Measurements from ENCODE around the gene FOXA3. TPM values are rescaled to one million over a fixed set of nuclear protein-coding genes. Genes with fewer than 3 reads are reported as not detected.

Gene FOXA3
- total and polyA plus RNA-seq, 12 donors = 0.01 to 0.11 TPM; not detected in 10

DNA sequence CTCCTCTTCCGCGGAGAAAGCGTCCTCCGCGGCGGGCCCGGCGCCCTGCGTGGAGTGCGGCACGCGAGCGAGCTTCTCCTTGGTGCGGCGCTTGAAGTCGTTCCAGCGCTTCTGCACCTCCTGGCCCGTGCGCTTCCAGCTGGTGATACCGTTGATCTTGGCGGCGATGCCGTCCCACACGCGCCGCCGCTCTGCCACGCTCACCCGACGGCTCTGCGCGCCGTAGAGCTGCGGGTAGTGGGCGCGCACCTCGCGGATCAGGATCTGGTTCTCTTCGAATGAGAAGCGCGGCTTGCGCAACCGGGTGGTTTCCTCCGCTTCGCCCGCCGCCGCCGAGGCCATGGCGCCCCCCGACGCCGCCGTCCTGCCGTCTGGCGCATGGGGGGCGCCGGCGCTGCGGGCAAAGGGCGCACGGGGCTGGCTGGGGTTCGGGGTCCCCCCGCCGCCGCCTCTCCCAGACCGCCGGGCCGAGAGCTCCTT is 37.3 kb downstream of the FOXA3 start:
- WGBS, 2 donors = 11 to 17% methylated on average over 69 of the region's 69 CpGs
- TF ChIP-seq, protein P1, sequence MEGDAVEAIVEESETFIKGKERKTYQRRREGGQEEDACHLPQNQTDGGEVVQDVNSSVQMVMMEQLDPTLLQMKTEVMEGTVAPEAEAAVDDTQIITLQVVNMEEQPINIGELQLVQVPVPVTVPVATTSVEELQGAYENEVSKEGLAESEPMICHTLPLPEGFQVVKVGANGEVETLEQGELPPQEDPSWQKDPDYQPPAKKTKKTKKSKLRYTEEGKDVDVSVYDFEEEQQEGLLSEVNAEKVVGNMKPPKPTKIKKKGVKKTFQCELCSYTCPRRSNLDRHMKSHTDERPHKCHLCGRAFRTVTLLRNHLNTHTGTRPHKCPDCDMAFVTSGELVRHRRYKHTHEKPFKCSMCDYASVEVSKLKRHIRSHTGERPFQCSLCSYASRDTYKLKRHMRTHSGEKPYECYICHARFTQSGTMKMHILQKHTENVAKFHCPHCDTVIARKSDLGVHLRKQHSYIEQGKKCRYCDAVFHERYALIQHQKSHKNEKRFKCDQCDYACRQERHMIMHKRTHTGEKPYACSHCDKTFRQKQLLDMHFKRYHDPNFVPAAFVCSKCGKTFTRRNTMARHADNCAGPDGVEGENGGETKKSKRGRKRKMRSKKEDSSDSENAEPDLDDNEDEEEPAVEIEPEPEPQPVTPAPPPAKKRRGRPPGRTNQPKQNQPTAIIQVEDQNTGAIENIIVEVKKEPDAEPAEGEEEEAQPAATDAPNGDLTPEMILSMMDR (IDR thresholded peaks at IDR 0.05) = no peak
- Histone ChIP-seq H3K27ac (peak overlapping the region in 5 of 10 donors; percentile 3 to 86 (median 78)), H3K4me1 (peaks cover 0 to 20% (median 18%) of the 10 kb centered on the region in 9 donors), H3K9me3 (no peaks in the 10 kb centered on the region), H3K4me3 (peak overlapping the region; percentile 58 to 87 (median 78)), H3K27me3 (no peaks in the 10 kb centered on the region), H3K36me3 (peaks cover 0 to 36% (median 5%) of the 10 kb centered on the region in 9 donors)
- intact Hi-C loops (cut with DNase I) = no loop called here
- no peak for ATAC-seq
- DNase-seq = peak in 1 of 2 donors; percentile 57

DNA sequence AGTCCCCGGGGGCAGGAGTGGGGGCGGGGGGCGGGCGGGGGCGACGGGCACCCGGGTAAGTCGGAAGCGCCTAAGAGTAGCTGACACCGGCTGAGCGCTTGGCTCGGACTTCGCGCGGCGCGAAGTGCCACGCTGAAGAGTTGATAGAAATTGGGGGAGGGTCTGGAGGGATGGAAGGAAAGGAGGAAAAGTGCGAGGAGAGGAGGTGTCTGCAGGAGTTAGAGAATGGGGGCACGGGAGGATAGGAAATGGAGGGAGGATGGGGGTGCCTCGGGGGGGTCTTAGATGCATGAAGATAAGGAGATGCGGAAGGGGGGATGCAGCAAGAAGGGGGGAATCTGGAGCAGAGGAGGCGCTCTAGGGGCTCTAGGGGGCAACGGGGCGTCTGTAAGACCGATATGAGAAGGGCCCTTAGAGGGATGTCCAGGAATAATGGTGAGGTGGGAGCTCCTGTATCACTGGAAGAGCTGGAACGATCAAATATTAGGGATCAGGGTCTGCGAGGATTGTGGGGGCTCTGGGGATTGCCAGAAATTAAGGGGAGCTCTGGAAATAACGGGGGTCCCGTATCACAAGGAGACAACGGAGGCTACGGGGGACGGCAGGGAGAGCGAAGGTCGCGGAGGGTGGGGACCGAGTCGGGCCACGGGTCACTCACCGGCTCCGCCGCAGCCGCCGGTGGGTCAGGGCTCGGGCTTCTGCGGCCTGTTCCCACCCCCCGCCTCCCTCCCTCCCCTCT is 38.0 kb downstream of the FOXA3 start, which contains the start of gene MYPOP:
MYPOP (minus strand) TSS at position 702 of the 739 bp plus-strand sequence. CDS start 840 bp downstream, outside the sequence.
- peak within 1 kb of the TSS; percentile 58 to 87 (median 78) for H3K4me3 ChIP-seq
- TF ChIP-seq, protein P1 (IDR thresholded peaks at IDR 0.05) = no peak

DNA sequence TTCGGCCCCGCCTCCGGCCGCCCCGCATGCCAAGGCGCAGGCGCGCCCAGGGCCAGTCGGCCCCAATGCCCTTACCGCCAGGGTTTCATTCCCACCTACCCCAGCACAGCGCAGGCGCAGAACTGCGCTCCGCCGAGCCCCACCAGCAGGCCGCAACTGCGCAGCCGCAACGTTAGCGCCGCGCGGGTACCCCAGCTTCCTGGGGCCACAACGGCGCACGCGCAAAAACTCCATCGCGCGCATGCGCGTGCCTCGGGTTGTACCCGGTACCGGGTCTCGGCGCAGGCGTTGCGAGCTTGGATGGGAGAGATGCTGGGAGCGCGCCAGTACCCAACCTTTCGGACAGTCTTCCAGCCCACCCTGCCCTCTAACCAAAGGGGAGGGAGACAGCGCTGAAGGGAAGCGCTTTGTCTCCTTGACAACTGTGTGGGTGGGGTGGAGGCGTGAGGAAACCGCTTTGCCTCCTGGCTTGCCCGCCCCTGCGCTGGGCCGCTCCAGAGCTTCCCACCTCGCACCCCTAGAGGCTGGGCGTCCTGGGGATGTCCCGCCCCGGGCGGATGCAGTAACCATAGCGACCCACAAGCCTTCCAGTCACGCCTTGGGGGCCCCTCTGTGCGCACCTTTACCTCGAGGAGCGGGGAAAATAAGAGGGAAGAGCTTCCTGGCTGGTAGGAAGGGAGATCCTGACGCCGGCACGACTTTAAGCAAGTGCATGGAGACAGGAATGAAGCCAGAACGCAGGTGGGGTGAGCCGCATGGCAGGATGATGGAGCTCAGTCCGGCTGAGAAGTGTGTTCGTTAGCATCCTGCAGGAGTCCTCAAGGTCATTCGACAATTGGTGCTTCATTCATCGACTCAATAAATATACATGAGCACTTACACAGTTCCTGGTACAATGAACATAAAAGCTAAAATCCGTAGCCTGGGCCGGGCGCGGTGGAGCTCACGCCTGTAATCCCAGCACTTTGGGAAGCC is 38.8 kb downstream of the FOXA3 start:
- peak; percentile 95 to 98 (median 96) for ATAC-seq
- no peaks in the 10 kb centered on the region for H3K27me3 ChIP-seq
- TF ChIP-seq, protein P1 (IDR thresholded peaks at IDR 0.05) = no peak
- peak overlapping the region; percentile 58 to 87 (median 78) for H3K4me3 ChIP-seq
- H3K9me3 ChIP-seq = no peaks in the 10 kb centered on the region
- WGBS, 2 donors = 1 to 2% methylated on average over 73 of the region's 73 CpGs
- H3K36me3 ChIP-seq = peaks cover 0 to 25% (median 4%) of the 10 kb centered on the region in 9 donors
- DNase-seq = peak; percentile 97 to 100
- peaks cover 0 to 20% (median 18%) of the 10 kb centered on the region in 9 donors for H3K4me1 ChIP-seq
- intact Hi-C loops (cut with DNase I) = loop anchor here in 1 of 10 donors (1.0 kb wide), 1 partner anchor 17 kb away; the partner anchor contains the start of gene IRF2BP1
- H3K27ac ChIP-seq = peak overlapping the region in 9 of 10 donors; percentile 78 to 88 (median 83)

More for the DNA sequence above, 38.0 kb downstream of the FOXA3 start, which contains the start of gene MYPOP:
- intact Hi-C loops (cut with DNase I) = loop anchor here in 1 of 10 donors (1.0 kb wide), 1 partner anchor 16 kb away; the partner anchor contains the start of gene IRF2BP1
- DNase-seq = no peak
- peak in 1 of 8 donors; percentile 1 for ATAC-seq
- Histone ChIP-seq H3K4me1 (peaks cover 0 to 20% (median 18%) of the 10 kb centered on the region in 9 donors), H3K27me3 (no peaks in the 10 kb centered on the region), H3K27ac (peak within 1 kb of the TSS; percentile 55 to 88 (median 83)), H3K36me3 (peaks cover 0 to 32% (median 5%) of the 10 kb centered on the region in 9 donors), H3K9me3 (no peaks in the 10 kb centered on the region)
- WGBS, 2 donors = 0 to 1% methylated on average over 47 of the region's 47 CpGs

Data from heart right ventricle (tissue), 16 donors.